ENCODE data around the gene SPTBN4. TPM values are rescaled to one million over a fixed set of nuclear protein-coding genes. Genes with fewer than 3 reads are reported as not detected.

Gene SPTBN4
- total RNA-seq, 1 donor from 2014 or later = not detected

- peak; percentile 37 to 77 for DNase-seq (ENCODE audit: low read depth in 2 of 2)
These were observed 134.6 kb downstream of the SPTBN4 start, which contains the start of gene LTBP4 for GRCh38 chr19:40601134-40601974. Gene LTBP4, plus strand, starts transcription at chr19:40601369. Its CDS starts 19 bp downstream, at chr19:40601388.

DNA sequence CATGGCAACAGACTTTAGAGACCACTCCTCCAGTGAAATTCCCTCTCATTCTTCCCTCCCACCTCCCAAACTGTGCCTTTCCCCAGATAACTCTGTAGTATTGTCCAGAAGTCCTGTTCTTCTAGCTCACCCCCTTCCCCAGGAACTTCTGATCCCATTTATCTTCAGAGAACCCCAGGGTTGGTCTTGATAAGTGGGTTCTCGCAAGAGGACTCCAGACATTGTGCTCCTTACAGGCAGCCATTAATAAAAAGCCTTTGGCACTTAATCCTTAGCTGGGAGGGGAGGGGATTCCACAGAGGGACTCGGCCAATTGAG, 136.2 kb downstream of the SPTBN4 start:
- no peak for DNase-seq (ENCODE audit: low read depth in 2 of 2)

GRCh38 chr19:40603389-40604170, 136.8 kb downstream of the SPTBN4 start:
- DNase-seq (ENCODE audit: low read depth in 2 of 2) = peak; percentile 87 to 96

GRCh38 chr19:40604171-40604646, 137.4 kb downstream of the SPTBN4 start:
- DNase-seq (ENCODE audit: low read depth in 2 of 2) = no peak

DNA sequence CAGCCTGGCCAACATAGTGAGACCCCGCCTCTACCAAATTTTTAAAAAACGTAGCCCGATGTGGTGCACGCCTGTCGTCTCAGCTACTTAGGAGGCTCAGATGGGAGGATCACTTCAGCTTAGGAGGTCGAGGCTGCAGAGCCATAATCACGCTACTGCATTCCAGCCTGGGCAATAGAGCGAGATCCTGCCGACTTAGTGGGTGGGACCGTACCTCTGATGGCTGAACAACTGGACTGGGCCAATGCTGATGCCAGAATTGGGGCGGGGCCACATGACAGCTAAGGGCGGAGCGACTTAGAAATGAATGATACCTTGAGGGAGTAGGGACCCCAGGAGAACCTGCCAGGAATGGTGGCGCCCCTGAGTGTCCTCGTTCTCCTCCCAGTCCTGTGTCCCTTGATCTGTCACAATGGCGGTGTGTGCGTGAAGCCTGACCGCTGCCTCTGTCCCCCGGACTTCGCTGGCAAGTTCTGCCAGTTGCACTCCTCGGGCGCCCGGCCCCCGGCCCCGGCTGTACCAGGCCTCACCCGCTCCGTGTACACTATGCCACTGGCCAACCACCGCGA, 137.9 kb downstream of the SPTBN4 start:
- no peak for DNase-seq (ENCODE audit: low read depth in 2 of 2)

- DNase-seq (ENCODE audit: low read depth in 2 of 2) = peak; percentile 50 to 51
These were observed 138.6 kb downstream of the SPTBN4 start for GRCh38 chr19:40605216-40605971.

DNA sequence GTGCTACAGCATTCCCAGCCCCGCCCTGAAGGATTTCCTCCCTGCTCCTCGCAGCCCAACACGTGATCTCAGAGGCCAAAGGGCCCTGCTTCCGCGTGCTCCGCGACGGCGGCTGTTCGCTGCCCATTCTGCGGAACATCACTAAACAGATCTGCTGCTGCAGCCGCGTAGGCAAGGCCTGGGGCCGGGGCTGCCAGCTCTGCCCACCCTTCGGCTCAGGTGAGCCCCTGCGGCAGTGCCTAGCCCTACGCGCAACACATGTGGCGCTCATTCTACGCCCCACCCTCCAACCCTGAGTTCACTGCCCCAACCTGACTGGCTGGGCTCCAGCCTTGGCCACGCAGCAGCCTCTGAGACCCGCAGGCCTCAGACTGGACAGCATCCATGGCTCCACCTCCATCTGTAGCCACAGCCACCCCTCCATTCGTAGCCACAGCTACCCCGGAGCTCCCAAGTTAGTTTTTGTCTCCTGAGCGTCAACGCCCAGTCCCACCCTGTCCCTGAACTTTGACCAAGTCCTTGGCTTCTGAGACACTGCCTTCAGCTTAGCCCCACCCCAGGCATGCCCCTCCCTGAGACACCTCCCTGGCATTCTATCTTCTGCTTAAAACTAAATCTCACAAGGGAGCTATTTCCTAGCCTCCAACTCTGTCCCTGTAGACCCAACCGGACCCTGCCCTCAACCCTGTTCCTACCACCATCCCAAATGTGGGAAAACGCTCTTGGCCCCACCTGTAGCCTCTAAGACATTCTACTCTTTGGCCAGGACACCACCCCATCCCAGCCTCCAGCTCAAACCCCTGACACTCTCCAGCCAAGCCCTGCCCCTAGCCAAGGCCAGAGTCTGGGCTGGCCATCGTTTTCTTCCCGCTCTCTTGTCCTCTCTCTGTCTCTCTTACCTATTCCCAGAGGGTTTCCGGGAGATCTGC, 140.8 kb downstream of the SPTBN4 start:
- no peak for DNase-seq (ENCODE audit: low read depth in 2 of 2)

DNA sequence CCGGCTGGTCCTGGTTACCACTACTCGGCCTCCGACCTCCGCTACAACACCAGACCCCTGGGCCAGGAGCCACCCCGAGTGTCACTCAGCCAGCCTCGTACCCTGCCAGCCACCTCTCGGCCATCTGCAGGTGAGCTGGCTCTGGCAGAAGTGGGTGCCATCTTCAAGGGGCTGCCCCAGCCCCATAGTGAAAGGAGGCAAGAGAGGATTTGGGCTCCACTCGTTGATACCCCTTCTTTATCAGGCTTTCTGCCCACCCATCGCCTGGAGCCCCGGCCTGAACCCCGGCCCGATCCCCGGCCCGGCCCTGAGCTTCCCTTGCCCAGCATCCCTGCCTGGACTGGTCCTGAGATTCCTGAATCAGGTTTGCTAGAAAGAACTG, 141.4 kb downstream of the SPTBN4 start:
- DNase-seq (ENCODE audit: low read depth in 2 of 2) = no peak

GRCh38 chr19:40608957-40609356, 142.2 kb downstream of the SPTBN4 start:
- DNase-seq (ENCODE audit: low read depth in 2 of 2) = no peak

DNA sequence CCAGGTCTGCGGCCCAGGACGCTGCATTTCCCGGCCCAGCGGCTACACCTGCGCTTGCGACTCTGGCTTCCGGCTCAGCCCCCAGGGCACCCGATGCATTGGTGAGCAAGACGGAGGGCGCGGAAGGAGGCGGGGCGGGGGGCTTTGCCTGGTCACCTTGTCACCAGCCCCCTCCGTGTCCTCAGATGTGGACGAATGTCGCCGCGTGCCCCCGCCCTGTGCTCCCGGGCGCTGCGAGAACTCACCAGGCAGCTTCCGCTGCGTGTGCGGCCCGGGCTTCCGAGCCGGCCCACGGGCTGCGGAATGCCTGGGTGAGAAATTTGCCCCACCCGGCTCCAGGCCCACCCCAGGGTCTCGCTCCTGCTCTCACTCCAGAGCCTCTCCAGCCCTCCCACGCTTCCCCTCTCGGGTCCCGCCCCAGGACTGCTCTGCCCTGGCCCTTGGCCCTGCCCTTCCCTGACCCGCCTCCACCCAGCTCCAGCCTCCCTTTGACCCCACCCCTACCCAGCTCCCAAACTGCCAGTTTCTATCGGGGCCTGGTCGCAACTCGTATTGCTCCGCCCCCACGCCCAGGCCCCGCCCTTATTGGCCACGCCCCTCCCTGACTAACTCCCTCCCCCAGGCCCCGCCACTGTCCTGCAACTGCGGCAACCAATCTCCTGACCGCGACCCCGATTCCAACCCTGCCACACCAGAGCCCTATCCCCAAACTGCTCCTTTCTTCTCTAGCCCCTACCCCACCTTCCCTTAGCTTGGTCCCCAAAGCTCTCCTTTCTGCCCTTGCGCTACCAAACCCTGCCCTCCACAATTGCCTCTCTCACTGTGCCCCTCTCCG, 143.0 kb downstream of the SPTBN4 start:
- DNase-seq (ENCODE audit: low read depth in 2 of 2) = peak; percentile 82 to 85

DNA sequence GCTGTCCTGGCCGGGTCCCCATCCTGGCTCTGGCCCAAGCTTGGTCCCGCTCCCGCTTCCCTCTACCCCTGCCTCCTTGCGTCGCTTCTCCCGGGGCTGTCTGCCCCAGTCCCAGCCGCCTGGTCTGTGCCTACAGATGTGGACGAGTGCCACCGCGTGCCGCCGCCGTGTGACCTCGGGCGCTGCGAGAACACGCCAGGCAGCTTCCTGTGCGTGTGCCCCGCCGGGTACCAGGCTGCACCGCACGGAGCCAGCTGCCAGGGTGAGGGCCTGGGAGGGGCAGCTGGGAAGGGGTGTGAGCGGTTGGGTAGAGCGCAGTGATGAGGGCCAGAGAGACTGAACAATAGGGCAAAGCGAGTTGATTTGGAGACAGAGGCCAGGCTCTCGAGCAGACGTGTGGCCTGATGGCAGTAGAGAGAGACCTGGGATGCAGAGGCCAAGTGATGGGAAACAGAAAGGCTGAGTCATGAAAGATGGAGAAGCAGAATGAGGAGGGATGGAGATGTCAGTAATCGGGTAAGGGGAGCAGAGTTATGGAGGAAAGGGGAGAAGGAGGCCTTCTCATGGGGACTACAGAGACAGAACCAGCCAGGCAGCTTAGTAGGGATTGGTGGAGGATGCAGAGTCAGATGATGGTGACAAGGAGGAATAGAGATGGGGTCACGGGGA, 143.7 kb downstream of the SPTBN4 start:
- peak; percentile 28 to 33 for DNase-seq (ENCODE audit: low read depth in 2 of 2)

- no peak for DNase-seq (ENCODE audit: low read depth in 2 of 2)
These were observed 144.3 kb downstream of the SPTBN4 start for GRCh38 chr19:40611096-40611495.

DNA sequence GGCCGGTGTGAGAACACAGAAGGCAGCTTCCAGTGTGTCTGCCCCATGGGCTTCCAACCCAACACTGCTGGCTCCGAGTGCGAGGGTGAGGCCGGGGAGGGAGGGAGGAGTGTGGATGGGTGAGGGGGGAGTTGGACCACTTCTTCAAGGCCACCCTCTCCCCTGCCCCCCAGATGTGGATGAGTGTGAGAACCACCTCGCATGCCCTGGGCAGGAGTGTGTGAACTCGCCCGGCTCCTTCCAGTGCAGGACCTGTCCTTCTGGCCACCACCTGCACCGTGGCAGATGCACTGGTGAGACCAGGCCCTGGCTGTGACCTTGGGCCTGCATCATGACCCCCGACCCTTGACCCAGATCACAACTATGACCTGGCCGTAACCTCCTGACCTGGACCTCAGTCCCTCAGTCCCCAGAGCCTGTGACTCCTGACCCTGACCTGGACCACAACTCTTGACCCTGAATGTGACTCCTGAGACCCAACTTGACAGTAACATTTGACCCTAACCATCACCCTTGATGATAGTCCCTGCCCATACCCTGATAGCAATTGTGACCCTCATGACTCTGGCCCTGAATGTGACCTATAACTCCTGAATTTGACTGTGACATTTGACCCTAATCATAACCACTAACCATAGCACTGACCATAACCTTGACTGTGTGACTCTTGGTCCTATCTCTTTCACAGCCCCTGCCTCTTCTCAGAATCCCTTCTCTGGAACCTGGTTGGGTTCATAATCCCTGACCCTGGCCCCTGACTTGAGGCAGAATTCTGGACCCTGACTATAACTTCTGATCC, 145.3 kb downstream of the SPTBN4 start:
- no peak for DNase-seq (ENCODE audit: low read depth in 2 of 2)

DNA sequence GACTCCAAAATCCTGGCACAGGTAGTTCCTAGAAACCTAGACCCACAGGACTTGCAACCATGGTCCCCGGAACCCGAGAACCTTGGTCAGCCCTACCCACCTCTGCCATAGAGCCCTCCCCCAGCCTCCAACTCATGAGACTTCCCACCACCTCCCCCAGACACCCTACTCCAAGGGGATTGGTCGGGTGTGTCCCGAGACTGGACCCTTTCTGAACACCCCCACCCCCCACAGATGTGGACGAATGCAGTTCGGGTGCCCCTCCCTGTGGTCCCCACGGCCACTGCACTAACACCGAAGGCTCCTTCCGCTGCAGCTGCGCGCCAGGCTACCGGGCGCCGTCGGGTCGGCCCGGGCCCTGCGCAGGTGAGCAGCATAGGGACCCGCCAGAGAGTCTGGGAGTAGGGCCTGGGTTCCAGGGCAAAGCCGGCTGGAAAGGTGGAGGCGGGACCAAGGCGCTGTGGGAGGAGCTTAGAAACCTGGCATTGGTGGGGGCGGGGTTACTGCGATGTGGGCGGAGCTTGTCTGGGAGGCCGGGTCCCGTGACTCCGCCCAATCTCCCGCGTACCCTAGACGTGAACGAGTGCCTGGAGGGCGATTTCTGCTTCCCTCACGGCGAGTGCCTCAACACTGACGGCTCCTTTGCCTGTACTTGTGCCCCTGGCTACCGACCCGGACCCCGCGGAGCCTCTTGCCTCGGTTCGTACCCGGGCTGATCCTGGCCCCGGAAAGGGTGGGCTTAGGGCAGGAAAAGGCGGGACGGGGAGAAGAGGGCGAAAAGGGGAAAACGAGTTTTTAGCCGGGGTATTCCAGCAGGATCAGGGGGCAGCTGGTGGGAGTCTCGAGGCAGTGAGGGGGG, 146.3 kb downstream of the SPTBN4 start:
- peak; percentile 55 to 67 for DNase-seq (ENCODE audit: low read depth in 2 of 2)

DNA sequence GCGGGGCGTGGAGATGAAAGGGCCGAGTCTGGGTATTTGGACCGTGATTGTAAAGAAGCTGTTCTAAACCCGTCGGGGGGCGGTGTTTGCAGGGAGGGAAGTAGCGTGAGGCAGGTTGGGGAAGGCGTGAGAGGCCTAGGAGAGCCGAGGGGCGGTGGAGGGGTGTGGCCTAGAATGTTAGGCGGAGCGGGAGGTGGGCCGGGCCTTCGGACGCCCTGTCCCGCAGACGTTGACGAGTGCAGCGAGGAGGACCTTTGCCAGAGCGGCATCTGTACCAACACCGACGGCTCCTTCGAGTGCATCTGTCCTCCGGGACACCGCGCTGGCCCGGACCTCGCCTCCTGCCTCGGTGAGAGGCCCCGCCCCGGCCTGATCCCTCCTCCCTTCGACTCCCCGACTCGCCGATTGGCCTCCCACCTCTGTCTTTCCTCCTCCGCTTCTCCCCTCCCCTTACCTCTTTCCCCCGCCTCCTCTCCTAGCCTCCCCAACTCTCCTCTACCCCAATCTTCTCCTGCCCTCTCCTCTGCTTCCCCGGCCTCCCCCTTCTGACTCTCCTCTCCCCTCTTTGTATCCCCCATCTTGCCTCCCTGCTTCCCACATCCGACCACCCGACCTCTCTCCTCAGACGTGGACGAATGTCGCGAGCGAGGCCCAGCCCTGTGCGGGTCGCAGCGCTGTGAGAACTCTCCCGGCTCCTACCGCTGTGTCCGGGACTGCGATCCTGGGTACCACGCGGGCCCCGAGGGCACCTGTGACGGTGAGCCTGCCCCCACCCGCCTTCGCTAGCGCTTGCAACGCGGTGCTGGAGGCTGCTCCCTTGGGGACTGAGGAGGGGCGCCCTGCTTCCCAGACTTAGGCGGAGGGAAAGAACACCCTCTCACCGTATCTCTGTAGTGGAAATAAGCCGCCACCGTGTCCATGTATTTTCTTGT, 147.2 kb downstream of the SPTBN4 start:
- peak; percentile 54 to 80 for DNase-seq (ENCODE audit: low read depth in 2 of 2)

All from lung microvascular endothelial cell (primary cell).